ENCODE measurements around the gene RAB36.

GRCh38 chr22:23105304-23105703 lies 40.0 kb upstream of the RAB36 start:
- TF ChIP-seq POLR2A (IDR thresholded peaks at IDR 0.05) (no peak), CTCF (IDR thresholded peaks at IDR 0.05) (no peak)
